HG03432 (cell line): Measurements from ENCODE around the gene TNFRSF18.
"Not testable (repeated sequence)": the region's sequence is repeated elsewhere in the genome, so short reads cannot be mapped to it uniquely, and the experiment has no call there.

Source experiments
- ATAC-seq: cut with Tn5 transposase; IDR thresholded peaks from one replicate; pipeline ENCODE4 v1.9.1; 2021; ENCODE audit warnings: mild to moderate bottlenecking, moderate library complexity; ENCODE audit not compliant: unreplicated experiment

TNFRSF18 gene

DNA sequence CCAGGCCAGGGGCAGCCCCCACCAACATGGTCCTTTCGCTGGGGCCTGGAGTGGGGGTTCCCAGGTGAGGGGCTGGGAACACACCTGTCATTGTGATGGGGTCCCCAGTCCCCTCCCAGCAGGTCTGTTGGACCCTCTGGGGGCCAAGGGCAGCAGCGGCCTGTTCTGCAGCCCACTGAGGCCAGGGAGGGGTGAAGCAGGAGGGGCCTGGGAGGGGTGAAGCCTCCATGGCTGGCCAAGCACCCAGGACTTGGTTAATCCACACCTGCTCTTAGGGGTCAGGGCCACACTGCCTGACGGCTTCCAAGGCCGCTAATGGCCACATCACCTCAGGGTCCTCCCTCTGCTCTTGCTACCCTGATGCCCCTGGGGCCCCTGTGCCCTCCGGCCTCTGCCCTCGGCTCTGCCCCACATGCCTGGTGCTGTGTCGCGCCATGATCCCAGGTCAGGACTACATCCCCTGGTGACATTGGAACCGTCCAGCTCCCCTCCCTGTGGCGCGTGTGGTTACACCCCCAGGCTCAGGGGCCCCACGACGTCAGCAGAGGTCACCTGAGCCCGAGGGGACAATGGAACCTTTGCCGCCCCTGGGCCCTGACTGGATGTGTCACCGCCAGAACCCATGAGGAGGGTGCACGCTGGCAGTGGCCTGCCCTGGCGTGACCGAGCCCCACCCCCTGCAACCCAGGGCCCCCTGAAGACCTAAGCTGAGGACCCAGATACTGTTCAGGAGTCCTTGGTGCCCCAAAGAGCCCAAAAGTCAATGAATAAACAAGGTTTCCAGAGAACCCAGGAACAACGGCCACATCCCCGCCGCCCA lies 7.0 kb downstream of the TNFRSF18 start:
- ATAC-seq: no peak

DNA sequence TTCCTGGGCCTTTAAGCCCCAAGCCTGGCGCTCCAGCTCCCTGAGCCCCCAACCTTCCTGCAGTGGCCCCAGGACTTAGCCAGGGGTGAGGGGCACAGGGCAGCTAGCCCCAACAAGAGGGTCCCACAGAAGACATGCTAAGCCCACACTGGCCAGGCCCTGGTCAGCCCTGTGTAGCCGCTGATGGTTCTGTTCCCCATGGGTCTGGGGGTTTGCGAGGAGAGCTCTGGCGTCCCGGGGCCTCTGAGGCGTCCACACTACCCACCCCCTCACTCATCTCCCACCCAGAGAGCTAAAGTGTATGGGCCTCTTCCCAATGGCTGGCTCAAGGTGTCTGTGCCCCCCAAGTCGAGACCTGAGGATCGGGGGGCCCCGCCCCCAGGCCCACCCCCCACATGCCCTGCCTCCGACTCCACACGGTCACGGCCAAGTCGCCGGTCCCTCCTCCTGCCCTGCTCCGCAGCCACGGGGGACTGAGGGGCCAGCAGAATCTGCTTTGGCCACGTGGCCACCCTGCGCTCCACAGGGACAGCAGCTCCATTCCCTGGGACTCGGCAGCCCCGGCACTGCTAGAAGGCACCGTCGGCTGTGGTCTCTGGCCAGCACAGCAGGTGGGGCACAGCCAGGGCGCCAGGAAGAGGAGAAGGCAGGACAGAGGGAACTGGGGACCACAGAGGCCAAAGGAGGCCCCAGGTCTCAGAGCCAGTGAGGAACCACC lies 7.8 kb downstream of the TNFRSF18 start:
- no peak for ATAC-seq

DNA sequence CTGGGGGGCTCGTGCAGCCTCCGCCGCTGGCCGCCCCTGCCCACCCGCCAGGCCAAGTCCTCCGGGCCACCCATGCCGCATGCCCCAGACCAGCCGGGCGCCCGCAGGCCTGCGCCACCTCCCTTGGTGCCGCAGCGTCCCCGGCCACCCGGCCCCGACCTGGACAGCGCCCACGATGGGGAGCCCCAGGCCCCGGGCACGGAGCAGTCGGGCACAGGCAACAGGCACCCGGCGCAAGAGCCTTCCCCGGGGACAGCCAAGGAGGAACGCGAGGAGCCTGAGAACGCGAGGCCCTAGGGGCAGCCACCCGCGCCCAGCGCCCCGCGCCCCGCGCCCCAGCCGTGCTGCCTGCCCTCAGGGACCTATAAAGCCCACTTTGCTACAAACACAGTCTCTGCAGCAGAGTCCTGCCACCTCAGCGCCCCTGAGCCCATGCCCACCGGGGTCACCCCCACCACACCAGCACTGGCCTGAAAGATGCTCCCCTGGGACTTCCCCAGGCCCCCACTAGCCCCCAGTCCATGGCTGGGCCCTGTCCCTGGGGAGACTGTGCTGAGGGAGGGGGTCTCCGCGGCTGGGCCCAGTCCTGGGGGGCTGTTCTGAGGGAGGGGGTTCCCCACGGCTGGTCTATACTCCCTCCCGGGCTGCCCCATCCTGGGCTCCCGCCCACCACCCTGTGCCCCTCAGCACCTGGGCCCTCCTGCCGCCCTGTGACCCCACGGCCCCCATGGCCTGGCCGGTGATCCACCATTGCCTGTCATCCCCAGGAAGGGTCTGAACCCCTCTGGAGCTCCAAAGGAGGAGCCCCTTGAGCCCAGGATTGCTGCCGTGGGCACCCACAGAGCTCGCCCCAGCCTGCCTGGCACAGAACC lies 8.6 kb downstream of the TNFRSF18 start:
- no peak for ATAC-seq

DNA sequence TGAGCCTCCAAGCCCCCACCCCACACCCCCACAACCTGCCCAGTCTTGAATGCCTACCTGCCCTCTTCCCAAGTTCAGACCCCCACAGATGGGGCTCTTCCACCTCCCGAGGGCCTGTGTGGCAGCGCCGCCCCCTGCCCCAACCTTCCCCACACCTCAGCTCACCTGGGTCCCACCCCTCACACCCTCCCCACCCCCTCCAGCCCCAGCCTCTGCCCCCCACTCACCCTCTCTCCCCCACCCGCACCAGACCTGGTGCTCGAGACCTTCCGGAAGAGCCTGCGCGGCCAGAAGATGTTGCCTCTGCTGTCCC lies 9.2 kb downstream of the TNFRSF18 start:
- no peak for ATAC-seq

DNA sequence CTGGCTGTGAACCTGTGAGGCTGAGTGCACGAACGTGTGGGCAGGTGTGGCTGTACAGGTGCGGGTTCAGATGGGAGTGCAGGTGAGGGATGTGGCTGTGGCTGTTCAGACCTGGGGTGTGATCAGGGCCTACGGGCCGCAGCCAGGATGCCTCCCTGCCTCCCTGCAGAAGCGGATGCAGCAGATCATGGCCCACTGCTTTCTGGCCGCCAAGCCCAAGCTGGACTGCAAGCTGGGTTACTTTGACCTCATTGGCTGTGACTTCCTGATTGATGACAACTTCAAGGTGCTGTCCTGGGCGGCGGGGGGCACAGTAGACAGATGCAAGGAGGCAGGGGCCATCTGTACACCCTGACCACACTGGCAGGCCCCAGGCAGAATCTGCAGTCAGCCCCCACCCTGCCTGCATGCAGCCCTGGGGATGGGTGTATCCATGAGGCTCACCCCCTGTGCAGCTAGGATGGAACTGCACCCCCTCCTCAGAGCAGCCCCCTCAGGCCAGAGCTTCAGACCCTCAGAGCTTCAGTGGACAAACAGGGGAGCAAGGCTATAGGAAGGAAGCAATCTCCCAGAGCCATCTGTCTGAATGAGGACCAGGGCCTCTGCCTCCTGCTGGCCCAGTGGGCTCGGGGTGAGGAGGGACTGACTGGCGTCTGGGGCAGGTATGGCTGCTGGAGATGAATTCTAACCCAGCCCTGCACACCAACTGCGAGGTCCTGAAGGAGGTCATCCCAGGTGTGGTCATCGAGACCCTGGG lies 9.8 kb downstream of the TNFRSF18 start:
- ATAC-seq: no peak

DNA sequence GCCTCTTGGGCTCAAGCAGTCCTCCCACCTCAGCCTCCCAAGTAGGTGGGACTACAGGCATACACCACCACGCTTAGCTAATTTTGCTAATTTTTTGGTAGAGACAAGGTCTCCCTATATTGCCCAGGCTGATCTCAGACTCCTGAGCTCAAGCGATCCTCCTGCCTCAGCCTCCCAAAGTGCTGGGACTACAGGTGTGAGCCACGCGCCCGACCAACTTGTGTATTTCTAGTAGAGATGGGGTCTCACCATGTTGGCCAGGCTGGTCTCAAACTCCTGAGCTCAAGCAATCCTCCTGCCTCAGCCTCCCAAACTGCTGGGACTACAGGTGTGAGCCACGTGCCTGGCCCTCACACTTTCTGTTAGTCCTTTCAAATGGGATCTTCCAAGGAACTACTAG lies 10.7 kb downstream of the TNFRSF18 start:
- ATAC-seq: not testable (repeated sequence)

DNA sequence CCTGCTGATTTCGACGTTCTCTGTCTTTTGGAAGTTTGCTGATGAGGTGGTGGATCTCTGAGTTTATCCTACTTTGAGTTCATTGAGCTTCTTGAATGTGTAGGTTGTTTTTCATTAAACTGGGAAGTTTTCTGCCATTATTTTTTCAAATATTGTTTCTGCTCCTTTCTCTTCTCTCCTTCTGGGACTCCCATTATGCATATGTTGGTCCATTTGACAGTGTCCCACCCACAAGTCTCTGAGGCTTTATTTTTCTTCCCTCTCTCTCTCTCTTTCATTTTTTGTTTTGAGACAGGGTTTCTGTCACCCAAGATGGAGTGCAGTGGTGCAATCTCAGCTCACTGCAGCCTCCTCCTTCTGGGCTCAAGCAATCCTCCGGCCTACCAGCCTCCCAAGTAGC lies 11.7 kb downstream of the TNFRSF18 start:
- no peak for ATAC-seq

DNA sequence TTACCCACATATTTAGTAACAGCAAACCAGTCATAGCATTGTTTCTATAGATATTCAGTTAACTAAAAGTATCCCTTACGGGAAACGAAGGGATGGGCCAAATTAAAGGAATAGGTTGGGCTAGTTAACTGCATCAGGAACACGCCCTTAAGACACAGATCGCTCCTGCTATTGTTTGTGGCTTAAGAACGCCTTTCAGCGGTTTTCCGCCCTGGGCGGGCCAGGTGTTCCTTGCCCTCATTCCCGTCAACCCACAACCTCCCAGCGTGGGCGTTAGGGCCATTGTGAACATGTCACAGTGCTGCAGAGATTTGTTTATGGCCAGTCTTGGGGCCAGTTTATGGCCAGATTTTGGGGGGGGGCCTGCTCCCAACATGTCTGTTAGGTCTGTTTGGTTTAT lies 14.7 kb downstream of the TNFRSF18 start:
- no peak for ATAC-seq

DNA sequence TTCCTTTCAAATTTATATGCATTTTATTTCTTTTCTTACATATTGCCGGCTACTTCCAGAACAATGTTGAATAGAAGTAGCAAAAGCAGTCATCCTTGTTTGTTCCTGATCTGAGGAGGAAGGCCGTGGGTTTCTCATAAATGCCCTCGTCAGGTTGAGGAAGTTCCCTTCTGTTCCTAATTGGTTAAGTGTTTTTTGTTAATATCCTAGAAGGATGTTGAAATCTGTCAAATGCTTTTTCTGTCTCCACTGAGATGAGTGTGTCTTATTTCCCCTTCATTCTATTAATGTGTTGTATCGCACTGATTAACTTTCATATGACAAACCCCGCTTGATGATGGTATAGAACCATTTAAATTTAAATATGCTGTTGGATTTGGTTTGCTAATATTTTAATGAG lies 17.3 kb downstream of the TNFRSF18 start:
- no peak for ATAC-seq

DNA sequence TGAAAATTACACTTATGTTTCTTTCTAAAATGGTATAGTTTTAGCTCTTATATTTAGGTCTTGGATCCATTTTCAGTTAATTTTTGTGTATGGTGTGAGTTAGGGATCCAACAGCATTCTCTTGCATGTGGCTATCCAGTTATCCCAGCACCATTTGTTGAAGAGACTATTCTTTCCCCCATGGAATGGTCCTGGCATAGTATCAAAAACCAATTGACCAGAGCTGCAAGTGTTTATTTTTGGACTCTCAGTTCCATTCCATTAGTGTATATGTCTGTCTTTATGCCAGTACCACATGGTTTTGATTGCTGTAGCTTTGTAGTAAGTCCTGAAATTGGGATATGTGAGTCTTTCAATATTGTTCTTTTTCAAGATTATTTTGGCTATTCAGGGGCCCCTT lies 18.5 kb downstream of the TNFRSF18 start:
- no peak for ATAC-seq

DNA sequence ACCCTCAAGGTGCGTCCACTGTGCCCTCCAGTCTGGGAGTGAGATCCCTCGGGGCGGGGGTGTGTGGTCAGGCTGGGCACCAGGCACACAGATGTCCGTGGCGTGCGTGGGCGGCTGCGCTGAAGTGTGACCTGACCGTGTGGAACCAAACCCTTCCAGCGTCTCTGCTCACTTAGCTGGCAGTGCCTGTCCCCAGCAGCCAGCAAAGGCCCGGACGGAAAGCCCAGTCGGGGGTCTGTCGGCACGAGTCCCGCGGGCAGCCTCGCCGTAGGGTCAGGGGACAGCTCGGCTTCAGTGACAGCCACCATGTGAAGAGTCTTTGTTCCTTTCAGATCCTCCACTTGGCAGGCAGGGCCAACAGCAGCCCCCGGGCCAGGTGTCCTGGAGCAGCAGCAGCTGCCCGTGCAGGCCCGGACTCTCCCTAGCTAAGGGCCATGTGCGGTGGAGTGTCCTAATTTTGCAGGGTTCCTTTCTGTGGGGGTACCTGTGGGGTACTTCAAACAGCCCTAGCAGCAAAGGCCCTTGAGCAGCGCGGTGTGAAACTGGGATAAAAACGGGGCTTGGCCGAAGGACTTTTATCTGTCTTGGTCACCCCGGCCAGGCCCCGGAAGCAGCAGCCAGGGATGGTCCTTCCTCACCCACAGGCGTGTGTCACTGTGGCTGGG lies 21.2 kb downstream of the TNFRSF18 start:
- no peak for ATAC-seq

DNA sequence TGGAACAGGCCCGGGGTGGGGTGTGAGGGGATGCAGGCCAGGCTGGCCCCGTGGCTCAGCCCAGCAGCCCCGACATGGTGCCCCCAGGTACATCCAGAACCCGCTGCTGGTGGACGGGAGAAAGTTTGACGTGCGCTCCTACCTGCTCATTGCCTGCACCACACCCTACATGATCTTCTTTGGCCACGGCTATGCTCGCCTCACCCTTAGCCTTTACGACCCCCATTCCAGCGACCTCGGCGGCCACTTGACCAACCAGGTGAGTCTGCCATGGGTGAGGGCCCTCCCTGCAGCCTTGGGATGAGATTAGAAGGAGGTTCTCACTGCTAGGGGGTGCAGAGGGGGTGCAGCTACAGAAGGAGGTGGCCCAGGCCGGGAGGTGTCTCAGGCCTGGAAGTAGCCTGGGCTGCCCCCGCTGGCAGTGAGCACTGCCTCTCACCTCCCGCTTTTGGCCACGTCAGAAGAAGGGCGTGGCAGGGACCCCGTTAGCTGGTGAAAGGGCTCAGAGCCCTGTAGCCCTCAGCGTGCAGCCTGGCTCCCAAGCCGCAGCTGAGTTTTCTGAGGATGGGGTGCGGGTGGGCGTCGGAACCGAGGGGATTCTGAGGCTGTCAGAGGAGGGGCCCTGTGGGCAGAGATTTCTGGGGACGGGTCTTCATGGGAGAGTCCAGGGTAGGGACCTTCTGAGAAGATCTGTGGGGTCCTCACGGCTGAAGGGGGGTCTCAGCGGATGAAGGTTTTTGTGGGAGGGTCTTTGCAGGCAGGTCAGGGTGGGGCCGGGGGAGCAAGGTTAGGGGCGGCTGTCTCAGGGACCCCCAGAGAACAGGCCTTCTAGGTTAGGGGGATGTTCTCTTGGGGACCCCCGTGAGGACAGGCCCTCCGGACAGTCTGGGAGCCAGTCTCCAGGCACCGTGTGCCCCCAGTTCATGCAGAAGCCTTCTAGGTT lies 22.3 kb downstream of the TNFRSF18 start:
- ATAC-seq: no peak

DNA sequence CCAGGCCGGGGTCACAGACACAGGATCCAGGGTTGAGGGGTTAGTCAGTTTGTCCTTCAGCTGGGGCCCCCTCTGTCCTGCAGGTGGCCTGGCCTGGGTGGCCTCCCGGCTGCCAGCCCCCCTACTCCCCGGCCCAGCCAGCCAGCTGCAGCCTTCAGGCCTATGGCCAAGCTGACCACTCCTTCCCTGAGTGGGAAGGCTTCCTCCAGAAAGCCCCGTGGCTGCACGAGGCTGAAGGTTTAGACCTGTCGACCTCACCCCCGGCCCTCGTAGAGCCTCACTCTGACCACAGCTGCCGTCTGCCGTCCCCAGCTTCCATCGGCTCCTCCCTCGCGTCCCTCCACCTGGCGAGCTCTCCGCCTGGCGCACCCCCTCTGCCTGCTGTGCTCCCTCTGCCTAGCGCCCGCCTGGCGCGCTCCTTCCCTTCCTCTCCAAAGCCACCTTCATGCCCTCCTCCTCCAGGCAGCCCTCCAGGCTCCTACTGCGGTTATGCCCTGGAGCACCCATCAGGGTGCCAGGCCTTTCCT lies 23.1 kb downstream of the TNFRSF18 start:
- no peak for ATAC-seq

DNA sequence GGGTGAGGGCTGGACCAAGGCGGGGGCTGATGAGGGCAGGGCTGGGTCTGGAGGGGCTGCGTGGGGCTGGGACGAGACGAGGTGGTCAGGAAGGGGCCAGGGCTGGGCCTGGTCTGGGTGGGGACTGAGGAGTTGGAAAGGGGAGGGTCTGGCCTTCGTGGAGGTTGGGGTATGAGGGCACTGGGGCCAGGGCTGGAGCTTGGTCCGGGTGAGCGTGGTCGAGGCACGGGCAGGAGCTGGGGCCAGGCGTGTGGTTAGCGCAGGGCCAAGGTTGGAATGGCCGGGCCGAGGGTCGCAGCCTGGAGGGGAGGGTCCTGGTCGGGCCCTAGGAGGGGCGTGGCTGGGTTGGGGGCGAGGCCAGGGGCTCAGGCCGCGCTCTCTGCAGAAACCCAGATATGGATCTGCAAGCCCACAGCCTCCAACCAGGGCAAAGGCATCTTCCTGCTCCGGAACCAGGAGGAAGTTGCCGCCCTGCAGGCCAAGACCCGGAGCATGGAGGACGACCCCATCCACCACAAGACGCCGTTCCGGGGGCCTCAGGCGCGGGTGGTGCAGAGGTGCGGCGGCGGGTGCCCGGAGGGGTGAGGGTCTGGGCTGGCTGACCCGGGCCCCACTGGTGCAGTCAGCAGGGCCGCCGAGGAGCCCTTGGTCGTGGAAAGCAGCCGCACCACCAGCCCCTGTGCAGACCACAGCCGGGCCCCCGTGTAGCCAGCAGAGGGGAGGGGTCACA lies 23.7 kb downstream of the TNFRSF18 start:
- ATAC-seq: no peak

DNA sequence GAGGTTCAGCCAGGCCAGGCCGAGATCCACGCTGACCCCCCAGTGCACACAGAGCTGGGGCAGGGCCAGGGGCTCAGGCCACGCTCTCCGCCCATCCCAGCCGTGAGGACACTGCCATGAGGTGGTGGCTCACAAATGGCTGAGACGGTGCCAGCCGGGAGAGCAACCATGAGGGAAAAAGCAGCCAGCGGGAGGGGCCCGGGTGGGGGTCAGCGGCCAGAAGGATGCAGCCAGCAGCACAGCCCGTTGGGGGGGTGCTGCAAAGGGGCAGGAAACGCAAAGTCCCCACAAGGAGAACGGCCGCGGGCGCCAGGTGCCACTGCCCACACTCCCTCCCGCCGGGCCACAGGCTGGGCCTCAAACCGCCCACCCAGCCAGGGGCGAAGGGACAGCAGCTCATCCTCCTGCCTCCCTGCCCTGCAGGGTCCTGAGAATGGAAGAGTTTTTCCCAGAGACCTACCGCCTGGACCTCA lies 24.4 kb downstream of the TNFRSF18 start:
- ATAC-seq: no peak

DNA sequence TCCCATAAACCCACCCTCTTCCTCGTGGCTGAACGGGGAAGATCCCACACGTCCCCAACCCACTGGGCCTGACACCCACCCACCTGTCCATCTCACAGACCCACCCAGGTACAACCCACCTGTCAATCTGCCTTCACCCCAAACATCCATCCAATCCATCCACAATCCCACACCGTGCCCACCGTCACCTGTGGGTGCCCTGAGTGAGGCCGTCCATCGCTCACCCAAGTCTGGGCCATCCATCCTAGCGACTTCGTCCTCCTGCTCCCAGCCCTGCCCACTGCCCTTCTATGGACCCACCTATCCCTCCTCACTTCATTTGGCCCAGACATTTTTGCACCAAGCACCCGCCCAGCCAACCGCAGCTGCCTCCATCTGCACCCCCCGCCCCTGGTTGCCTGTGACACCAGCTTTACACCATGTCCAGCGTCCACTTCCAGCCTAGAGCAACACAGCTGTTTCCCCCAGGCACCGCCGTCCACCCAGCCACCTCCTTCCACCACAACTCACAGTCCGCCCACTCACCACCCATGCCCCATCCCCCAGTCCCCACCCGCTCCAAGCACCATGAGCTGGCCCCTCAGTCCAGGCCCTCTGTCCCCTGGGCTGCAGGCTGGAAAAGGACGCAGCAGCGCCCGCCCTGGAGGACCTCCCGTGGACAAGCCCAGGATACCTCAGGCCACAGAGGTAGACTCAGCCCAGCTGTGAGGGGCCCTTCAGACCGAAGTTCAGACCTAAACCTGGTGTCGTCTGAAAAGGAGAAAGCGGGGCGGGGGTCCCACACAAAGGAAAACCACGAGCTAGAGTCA lies 25.1 kb downstream of the TNFRSF18 start:
- ATAC-seq: no peak
